ENCODE measurements around the gene SLC38A2.

GRCh38 chr12:46380022-46380796 is 7.6 kb upstream of the SLC38A2 start:
- TF ChIP-seq POLR2AphosphoS5 (IDR thresholded peaks at IDR 0.05) (no peak), POLR2A (IDR thresholded peaks at IDR 0.05) (no peak)
